Measurements from ENCODE around the gene LEAP2. TPM values are rescaled to one million over a fixed set of nuclear protein-coding genes. Genes with fewer than 3 reads are reported as not detected.

The LEAP2 gene
- polyA plus RNA-seq, 1 of the 3 experiments (the other 2 are of a cell fraction): 0.64 TPM

- H3K27me3 ChIP-seq (ENCODE audit: insufficient read depth): no peaks in the 10 kb centered on the region
- ChIA-PET POLR2A (no interaction called here), CTCF (interaction anchor here (1.4 to 1.8 kb wide), 2 partner anchors 10 to 24 kb away, joined by 4 to 6 read pairs; no protein-coding TSS in a partner anchor)
- H3K27ac ChIP-seq (ENCODE audit: low read depth in 2 of 2, low read length in 1 of 2): no peak overlapping the region
- H3K4me2 ChIP-seq: no peak overlapping the region
- WGBS (ENCODE audit: low lambda C conversion rate): 98% methylated on average over 2 of the region's 2 CpGs
- H4K20me1 ChIP-seq (ENCODE audit: insufficient read depth): peaks cover 59% of the 10 kb centered on the region
- no peaks in the 10 kb centered on the region for H3K9me3 ChIP-seq
- H3F3A ChIP-seq (replicated peaks; ENCODE audit: insufficient read depth): peaks cover 19% of the 10 kb centered on the region
- H3K4me3 ChIP-seq (ENCODE audit: low read depth in 2 of 2, low read length in 1 of 2): no peak overlapping the region
- no peak overlapping the region for H2AFZ ChIP-seq (ENCODE audit: low read depth)
- no peak for DNase-seq
- H3K4me1 ChIP-seq (ENCODE audit: control insufficient read depth in 1 of 2, insufficient read depth in 2 of 2, low read depth in 1 of 2, low read length in 1 of 2): no peaks in the 10 kb centered on the region; a peak in 1 of 4 replicates
- peaks cover 88% of the 10 kb centered on the region for H3K79me2 ChIP-seq (ENCODE audit: insufficient read depth)
- no peaks in the 10 kb centered on the region for H3K9me2 ChIP-seq
- peaks cover 29 to 55% of the 10 kb centered on the region in 2 experiments for H3K36me3 ChIP-seq (replicated peaks in 1 of 2; ENCODE audit: control insufficient read depth in 1 of 2, insufficient read depth in 2 of 2, low read length in 1 of 2)
- H3K9ac ChIP-seq: no peak overlapping the region
- TF ChIP-seq TCF12 (IDR thresholded peaks at IDR 0.05) (no peak), RAD21 (IDR thresholded peaks at IDR 0.05; ENCODE audit: low read length) (no peak), RFX5 (IDR thresholded peaks at IDR 0.05; ENCODE audit: low read length) (no peak), CTCF (IDR thresholded peaks at IDR 0.05) (no peak), POLR2AphosphoS5 (IDR thresholded peaks at IDR 0.05; ENCODE audit: low read depth, low read length) (no peak), RCOR1 (IDR thresholded peaks at IDR 0.05; ENCODE audit: low read length) (no peak), EZH2phosphoT487 (IDR thresholded peaks at IDR 0.05; ENCODE audit: borderline replicate concordance, low read depth) (no peak), RXRA (IDR thresholded peaks at IDR 0.05; ENCODE audit: borderline replicate concordance, low read depth) (no peak), MAX (IDR thresholded peaks at IDR 0.05; ENCODE audit: low read depth) (no peak), FOSL2 (IDR thresholded peaks at IDR 0.05; ENCODE audit: borderline replicate concordance, low read depth) (no peak), MXI1 (IDR thresholded peaks at IDR 0.05; ENCODE audit: low read depth, low read length) (no peak)
These were observed 33.7 kb downstream of the LEAP2 start for GRCh38 chr5:132907161-132907560.

- Histone ChIP-seq H3K9me2 (no peaks in the 10 kb centered on the region), H3K27ac (ENCODE audit: low read depth in 2 of 2, low read length in 1 of 2) (no peak overlapping the region), H3K79me2 (ENCODE audit: insufficient read depth) (peaks cover 96% of the 10 kb centered on the region), H3K9ac (no peak overlapping the region), H3K27me3 (ENCODE audit: insufficient read depth) (no peaks in the 10 kb centered on the region), H3K4me2 (no peak overlapping the region), H2AFZ (ENCODE audit: low read depth) (no peak overlapping the region), H3K4me3 (ENCODE audit: low read depth in 2 of 2, low read length in 1 of 2) (no peak overlapping the region), H3F3A (replicated peaks; ENCODE audit: insufficient read depth) (peaks cover 19% of the 10 kb centered on the region), H3K9me3 (no peaks in the 10 kb centered on the region), H3K4me1 (ENCODE audit: control insufficient read depth in 1 of 2, insufficient read depth in 2 of 2, low read depth in 1 of 2, low read length in 1 of 2) (no peaks in the 10 kb centered on the region; a peak in 1 of 4 replicates), H4K20me1 (ENCODE audit: insufficient read depth) (peaks cover 58% of the 10 kb centered on the region), H3K36me3 (replicated peaks in 1 of 2; ENCODE audit: control insufficient read depth in 1 of 2, insufficient read depth in 2 of 2, low read length in 1 of 2) (peaks cover 27 to 51% of the 10 kb centered on the region in 2 experiments)
- no peak for DNase-seq
- 97% methylated on average over 1 of the region's 1 CpG for WGBS (ENCODE audit: low lambda C conversion rate)
- CTCF ChIA-PET: interaction anchor here (1.2 kb wide), 1 partner anchor 27 kb away, joined by 3 read pairs; no protein-coding TSS in a partner anchor
- TF ChIP-seq ELF1 (IDR thresholded peaks at IDR 0.05) (no peak), NFIC (IDR thresholded peaks at IDR 0.05; ENCODE audit: borderline replicate concordance) (no peak), MAX (IDR thresholded peaks at IDR 0.05; ENCODE audit: low read depth) (no peak), ZBTB33 (IDR thresholded peaks at IDR 0.05; ENCODE audit: borderline replicate concordance, low read depth) (no peak), RAD21 (IDR thresholded peaks at IDR 0.05; ENCODE audit: low read length) (no peak), PBX3 (IDR thresholded peaks at IDR 0.05) (no peak), TEAD4 (IDR thresholded peaks at IDR 0.05; ENCODE audit: borderline replicate concordance, insufficient read depth) (no peak), MXI1 (IDR thresholded peaks at IDR 0.05; ENCODE audit: low read depth, low read length) (no peak), MEF2A (IDR thresholded peaks at IDR 0.05; ENCODE audit: borderline replicate concordance, low read depth) (no peak), FOSL2 (IDR thresholded peaks at IDR 0.05; ENCODE audit: borderline replicate concordance, low read depth) (no peak), USF2 (IDR thresholded peaks at IDR 0.05; ENCODE audit: borderline replicate concordance, low read depth, low read length) (no peak), FOXJ3 (CRISPR knock-in tag; IDR thresholded peaks at IDR 0.05) (no peak), TAF1 (IDR thresholded peaks at IDR 0.05; ENCODE audit: borderline replicate concordance, low read depth, low read length) (no peak), POLR2AphosphoS5 (IDR thresholded peaks at IDR 0.05; ENCODE audit: low read depth, low read length) (no peak)
- POLR2A ChIA-PET: no interaction called here
These were observed 36.2 kb downstream of the LEAP2 start for GRCh38 chr5:132909702-132910101.
